Fibroblast of peridontal ligament (primary cell): ENCODE results near the gene THRB.
A peak's percentile ranks its signal among the peaks of the same experiment; 100 is the strongest.
"Not testable (repeated sequence)": the region's sequence is repeated elsewhere in the genome, so short reads cannot be mapped to it uniquely, and the experiment has no call there.

Experiments
- DNase-seq: peaks from one replicate; pipeline ENCODE4 v3.0.0-alpha.2; 2010; ENCODE audit errors: extremely low read depth

The THRB gene

DNA sequence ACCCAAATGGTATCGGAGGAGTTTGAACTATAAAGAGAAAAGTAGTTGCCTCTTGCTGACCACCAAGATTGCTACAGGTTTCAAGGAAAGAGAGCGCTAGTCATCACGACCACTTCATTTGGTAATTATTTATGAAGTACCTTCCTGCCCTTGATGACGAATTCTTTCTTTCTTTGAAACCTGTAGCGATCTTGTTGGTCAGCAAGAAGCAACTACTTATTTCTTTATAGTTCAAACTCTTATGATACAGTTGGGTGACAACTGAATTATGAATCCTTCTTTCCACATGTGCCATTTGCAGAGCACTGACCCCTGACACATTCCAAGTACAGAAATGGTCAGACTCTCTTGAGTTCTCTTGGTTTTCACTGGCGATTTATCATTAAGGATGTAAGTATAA, 46.8 kb downstream of the THRB start:
- no peak for DNase-seq

DNA sequence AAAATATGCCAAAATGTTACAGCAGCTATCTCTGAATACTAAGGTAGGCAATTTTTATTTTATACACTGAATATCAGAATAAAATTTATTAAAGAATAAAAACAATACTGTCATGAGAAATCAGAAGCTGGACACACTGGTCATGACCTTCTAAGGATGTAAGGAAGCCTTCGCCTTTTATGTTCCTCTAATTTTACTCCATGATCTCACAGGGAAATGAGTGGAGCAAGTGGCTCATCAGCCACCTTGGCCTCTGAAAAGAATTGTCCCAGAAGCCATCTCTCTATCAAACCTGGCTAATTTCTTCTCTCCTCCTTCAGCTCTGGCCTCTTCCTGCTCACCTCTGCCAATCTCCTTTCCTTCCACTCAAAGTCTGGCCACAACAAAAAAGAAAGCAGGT, 48.6 kb downstream of the THRB start:
- DNase-seq, result no peak

DNA sequence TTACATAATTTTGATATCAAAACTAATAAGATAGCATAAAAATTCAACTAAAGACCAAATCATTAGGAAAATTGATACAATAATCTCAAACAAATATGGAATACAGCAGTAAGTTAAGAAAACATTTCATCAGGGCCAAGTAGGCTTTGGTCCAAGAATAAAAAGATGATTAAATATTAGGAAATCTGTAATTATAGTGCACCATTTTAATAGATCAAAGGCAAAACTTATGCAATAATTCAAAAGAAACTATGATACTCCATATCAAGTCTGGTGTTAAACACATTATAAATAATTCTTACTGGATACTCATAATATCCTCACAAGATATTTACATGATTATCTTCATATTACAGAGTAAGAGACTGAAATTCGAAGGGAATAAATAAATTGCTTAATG, 51.2 kb downstream of the THRB start:
- no peak for DNase-seq

DNA sequence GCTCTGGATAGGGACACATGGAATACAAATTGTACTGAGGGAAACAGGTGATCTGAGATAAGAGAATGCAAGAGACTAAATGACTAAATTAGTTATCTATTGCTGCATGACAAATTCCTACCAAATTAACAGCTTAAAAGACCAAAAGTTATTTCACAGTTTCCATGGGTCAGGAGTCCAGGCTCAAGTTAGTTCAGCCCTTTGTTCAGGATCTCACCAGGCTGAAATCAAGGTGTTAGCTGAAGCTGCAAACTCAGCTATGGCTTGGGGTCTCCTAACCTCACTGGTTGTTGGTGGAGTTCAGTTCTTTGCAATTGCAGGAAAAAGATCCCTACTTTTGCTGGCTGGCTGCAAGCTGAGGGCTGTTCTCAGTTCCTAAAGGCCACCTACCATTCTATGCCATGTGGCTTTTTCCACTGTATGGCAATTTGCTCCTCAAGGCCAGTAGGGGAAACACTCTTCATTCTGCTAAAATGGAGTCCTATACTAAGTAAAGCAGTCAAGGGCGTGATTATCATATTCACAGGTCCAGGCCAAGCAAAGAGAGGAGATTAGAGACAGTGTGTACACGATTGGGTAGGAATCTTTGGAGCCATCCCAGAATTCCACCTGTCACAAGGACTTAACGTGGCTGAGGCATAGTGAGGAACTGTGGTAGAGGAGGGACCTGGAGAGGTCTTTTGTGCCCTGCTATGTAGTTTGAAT, 53.7 kb downstream of the THRB start:
- no peak for DNase-seq

DNA sequence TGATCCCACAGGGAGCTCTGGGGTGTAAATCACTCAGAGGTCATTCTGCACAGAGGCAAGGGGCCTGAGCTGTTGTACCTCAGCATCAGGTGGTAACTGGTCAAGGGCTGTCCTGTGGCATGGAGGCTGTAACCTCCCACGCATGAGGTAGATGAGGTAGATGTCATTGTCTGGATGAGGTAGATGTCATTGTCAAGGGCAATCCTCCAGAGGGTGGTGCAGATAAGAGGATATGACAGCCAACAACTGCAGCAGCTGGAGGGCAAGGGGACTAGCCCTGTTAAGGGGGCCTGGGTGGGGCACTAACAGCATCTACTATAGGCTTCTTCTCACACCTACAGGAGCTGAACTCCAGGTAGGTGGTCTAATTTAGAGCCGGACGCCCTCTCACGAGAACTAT, 55.6 kb downstream of the THRB start:
- DNase-seq, result no peak

DNA sequence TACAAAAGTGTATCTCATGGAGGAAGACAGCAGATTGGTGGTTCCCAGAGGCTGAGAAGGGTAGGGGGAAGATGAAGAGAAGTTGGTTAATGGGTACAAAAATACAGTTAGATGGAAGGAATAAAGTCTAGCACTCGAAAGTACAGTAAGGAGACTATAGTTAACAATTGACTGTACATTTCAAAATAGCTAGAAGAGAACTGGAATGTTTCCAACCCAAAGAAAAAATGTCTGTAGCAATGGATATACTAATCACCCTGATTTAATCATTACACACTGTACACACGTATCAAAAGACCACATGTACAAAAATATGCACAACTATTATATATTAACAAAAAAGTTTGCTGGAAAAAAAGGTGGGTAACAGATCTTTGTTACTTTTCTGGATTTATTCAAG, 57.3 kb downstream of the THRB start:
- no peak for DNase-seq

DNA sequence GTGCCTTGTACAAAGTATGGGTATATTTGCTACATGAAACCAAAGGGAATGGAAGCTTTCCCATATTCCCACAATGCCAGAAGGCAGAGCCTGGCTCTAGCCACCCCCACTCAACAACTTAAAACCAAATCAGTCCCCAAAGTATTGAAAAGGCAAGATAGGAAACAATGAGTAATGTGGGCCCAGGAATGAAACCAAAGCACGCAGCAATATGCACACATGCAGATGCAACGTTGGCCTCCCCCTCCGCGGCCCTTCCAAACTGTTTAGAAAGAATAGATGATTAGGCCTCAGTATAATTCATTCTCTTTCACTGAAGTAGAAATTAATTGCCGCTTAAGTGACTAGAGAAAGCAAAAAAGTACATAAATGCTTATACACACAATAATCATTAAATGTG, 59.1 kb downstream of the THRB start:
- DNase-seq, result peak; percentile 15

DNA sequence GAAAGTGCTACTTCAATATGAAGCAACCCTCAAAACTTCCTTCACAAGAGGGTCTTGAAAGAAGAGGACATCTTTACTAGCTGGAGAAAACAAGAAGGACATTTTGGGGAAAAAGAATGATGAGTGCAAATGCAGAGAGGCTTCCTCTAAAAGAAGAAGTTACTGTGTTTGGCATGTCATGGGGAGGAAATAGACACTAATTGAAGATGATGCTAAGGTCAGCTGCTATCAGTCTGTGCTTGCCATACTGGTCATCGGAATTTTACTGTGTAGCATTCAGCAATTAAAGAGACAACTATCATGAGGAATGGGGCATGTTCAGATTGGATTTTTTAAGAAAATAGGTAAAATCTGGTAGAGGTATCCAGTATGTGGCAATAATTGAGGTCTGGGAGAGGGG, 60.0 kb downstream of the THRB start:
- DNase-seq, result no peak

DNA sequence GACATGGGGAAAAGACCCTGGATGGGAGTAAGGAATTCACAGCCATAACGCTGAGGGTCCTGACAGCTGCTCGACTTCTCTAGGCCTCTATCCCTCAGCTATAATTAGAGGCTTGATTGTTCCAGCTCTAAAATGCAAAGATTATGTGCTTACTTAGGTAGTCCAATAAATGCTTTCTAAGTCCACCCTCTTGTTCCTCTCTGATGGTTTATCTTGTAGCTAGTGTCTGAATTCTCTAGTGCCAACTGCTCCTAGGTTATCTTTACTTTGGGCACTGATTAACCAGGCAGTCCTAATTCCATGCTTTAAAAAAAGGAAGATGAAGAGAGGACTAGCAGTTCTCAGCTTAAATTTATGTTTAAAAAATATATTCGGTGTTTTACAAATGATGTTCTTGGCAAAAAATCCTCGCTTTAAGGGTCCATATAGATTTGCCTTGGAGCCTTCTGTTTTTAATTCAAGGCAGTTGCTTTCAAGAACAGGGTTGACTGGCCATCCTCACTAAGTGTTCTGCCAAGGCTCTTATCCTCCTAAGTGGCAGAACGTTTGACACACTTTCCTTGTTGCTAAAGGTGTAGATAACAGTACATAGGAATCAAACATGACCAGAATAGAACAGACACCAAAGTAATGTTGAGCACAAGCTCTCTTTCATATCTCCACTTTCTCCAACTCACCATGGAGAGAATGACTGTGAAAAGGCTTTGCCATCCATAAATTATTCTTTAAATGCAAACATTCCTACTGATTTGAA, 60.6 kb downstream of the THRB start:
- no peak for DNase-seq

DNA sequence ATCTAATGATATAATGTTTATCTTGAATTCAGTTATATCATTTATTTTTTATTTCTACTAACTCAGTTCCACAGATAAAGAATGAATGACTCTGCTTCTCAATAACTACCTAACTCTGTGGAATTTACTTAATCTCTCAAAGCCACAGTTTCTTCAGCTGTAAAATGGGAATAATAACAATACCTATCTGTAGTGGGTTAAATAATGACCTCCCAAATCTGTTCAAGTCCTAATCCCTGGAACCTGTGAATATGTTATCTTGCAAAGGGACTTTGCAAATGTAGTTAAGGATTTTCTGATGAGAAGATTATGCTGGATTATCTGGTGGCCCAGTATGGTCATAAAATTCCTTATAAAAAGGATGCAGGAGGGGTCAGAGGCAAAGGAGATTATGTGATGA, 61.7 kb downstream of the THRB start:
- no peak for DNase-seq

DNA sequence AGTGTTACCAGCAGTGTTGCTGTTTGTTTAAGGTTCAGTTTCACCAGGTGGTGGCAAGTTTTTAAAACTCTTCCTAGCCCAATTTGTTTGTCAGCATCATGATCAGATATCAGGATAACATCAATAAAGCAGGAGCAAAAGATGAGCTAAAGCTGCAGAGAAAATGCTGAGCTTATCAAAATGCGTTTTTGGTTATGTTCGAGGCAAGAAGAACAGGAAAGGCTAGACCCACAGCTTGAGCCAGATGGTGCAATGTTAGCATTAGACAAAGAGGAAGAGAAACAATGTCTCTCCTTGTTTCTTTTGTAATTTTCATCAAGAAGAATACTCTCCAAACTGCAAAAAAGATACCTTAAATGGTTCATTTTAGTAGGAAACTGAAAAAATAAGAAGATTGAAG, 66.2 kb downstream of the THRB start:
- no peak for DNase-seq

DNA sequence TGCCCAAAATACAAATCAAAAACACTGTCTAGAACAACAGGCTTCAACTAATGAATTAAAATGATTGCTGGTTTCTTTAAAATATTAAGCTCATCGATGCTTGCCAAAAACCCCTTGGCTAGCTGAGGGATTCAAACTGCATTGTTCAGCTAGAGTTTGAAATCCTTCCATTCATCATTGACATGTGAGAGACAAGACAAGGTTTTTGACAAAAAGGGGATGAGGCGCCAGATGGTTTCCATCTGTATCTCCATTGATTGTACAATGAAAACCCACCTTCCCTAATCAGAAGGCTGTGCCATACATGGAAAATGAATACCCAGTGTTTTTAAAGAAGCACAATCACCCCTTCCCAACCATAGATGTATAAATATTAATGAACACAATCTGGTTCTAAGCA, 67.8 kb downstream of the THRB start:
- DNase-seq, result no peak

DNA sequence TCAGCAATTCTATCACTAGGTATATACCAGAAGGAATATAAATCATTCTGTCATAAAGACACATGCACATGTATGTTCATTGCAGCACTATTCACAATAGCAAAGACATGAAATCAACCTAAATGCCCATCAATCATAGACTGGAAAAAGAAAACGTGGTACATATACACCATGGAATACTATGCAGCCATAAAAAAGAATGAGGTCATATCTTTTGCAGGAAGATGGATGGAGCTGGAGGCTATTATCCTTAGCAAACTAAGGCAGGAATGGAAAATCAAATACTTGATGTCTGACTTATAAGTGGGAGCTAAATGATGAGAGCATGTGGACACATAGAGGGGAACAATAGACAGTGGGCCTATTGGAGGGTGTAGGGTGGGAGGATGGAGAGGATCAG, 73.8 kb downstream of the THRB start:
- DNase-seq, result not testable (repeated sequence)

DNA sequence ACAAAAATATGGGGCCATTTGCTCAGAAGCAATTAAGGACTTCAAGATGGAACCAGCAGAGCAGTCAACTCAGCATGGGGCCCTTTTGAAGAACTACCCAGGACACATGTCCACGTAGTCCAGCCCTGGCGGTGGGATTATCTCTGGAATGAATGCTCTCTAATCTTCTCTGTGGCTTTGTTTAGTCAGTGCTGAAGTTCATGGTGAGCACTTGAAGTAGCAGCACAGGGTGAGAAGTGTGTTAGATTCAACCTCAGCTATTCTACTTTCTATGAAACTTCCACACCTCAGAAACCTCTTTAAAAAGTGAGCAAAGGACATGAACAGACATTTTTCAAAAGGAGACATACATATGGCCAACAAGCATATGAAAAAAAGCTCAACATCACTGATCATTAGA, 74.4 kb downstream of the THRB start:
- no peak for DNase-seq

DNA sequence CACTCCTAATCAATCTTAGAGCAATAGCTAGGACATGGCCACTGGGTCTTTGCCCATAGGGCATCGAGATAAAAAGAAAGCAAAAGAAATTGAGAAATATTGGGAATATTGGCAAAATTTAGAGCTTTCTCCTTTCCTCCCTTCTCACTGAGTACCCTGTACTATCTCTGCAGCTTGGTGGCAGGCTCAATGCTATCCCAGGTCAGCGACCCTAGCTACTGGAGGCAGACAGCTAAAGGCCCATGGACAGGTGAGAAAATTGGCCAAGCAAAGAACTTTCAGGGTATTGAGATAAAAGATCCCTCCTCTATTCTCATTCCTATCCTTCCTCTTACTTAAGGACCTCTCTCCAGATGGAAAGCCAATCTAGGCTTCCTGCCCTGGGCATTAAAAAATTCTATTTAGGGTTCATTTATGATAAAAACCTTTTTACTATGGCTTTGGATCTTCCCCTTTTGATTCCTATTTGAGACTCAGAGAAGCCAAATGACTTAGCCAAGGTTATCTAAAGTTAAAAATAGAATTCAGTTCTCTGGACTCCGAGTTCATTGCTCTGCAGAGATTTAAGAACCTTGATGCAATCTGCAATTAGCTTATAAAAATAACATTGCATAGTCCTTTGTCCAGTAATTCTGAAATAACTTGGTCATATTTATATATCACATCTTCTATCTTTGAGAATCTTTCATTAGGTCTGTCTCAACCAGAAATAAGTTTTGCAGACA, 75.4 kb downstream of the THRB start:
- DNase-seq, result no peak

DNA sequence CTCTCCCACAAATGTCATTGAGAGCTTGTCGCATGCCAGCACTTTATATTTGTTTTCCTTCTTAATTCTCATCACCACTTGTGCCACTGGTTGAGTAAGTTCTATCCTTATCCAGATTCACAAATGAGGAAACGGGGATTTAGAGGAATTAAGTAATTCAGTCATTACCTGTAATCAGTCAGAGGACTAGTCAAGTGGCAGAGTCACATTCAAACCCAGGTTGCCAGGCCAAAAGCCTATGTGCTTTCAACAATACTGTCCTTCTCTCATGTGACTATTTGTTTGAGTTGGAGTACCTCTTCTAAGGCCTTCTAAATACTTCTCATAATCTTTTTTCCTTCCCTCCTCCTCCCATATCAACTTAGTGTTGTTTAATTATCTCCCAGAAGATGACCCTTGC, 76.9 kb downstream of the THRB start:
- no peak for DNase-seq

DNA sequence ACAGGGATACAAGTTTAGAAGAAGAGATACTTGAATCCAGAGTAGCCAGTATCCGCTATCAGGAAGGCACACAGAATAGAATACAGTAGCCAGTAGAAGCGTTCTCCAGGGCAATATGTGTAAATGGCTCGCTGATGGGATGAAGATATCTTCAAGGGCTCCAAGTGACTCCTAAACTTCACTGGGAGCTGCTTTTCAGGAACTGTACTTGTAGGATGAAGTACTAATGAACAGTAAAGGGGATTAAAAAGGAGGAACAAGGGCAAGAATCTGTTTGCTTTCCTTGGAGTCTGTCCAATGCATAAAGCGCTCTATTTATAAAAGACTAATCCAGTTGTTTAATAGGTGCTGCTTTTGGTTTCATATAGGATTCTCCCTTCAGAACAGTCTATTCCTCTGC, 78.4 kb downstream of the THRB start:
- DNase-seq, result no peak

DNA sequence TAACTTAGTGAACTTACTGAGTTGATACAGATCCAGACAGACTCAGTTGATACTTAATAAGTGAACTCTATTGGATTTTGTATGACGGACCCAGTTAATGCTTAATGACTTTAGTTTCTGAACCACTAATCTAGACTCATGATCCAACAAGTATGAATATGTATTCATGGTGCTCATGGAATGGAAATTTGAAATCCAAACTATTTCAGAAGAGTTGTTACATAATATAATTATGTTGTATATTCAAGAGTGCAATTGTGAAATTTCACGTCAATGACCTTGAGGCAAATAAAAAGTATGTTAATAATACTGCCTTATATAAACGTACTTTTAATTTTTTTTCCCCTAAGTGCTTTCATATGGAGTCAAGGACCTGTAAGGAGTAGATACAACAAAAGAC, 78.8 kb downstream of the THRB start:
- no peak for DNase-seq

DNA sequence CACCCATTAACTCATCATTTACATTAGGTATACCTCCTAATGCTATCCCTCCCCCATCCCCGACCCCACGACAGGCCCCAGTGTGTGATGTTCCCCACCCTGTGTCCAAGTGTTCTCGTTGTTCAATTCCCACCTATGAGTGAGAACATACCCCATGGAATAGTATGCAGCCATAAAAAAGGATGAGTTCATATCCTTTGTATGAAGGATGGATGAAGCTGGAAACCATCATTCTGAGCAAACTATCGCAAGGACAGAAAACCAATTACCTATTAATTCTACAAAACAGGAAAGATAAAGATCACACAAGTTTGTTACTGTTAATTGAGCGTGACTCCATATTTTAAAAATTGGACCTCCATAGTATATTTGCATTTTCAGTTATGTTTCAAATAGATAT, 81.0 kb downstream of the THRB start:
- DNase-seq, result not testable (repeated sequence)

DNA sequence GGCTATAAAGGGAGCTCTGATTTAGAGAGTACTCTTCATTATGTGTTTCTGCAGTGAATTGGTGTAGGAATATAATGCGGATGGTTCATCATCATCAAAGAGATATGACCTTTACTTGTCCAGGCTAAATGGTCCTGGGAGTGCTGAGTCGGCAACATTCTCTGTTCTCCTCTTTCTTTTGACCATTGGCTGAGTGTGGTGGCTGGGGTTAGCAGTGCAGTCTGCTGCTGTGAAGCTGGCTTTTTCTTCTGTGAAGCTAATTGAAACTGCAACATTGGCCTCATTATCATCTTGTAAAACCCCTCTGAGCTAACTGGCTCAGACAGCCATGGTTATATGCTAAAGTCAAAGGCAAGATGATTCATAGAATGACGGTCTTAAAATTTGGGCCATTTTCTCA, 83.8 kb downstream of the THRB start:
- no peak for DNase-seq

DNA sequence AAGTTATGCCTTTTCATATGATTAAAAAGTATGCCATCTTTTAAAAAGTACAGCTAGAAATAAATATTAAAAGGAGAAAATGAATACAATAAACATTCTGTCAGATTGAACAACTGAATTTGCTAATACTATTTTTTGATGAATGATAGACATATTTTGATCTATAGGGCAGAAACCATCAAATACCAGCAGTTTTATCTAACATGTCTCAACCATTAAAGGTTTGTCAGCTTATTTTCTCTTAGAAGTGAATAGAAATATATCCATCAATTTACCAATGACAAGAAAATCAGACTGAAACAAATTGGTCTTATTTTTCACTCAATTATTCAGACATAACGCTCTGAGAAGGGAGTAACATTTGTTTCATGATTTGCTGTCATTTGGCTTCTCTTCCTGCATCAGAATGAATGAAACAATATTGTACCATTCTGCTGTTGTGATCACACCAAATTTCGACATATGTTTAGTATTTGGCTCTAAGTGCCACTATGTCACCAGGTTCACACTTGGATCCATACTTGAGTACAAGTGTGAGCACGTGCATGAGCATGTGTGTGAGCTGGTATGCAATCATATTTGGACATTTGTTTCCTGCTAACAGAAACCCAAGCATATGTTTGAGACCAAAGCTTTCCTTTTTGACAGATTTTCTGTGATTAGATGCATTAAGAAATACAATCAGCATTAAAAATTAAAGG, 86.5 kb downstream of the THRB start:
- DNase-seq, result no peak

DNA sequence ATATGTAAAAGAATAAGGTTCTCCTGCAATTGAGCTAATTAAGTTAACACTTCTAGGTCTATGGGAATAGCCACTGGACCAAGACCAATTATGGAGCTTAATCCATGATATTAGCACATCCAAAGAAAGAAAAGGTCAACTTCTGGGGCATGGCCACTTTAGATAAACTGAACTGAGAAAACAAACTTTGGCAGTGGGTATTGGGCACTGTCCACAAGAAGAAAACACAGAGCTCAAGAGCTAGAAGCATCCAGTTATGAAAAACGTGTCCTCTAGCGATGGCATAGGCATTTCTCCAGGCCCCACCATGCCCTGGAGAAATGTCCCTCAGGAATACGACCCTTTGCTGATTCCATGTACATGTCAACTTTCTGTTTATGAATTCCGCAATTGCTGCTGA, 87.8 kb downstream of the THRB start:
- DNase-seq, result no peak
